ENCODE data around the gene FLRT2. TPM values are rescaled to one million over a fixed set of nuclear protein-coding genes. Genes with fewer than 3 reads are reported as not detected.

The FLRT2 gene
- total and polyA plus RNA-seq, 9 of the 15 experiments (the other 6 are each of a cell fraction or from before 2014, with no cell fraction given): 0.02 TPM; not detected in 8

DNA sequence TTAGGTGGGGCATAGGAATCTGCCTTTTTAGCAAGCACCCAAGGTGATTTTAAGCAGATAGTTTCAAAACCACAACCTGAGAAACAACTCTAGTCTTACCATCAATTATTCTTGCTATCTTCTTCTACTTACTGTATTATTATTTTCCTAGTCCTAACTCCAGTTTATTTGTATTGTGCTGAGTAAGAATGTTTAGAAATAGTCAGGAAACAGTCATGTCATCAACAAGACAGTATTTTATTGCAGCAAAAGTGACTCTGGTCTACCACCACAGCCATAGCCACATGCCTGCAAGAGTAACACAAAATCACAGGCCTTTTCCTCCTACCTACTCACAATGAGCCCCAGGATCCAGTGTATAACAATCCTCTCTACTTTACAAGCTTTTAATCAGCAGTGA is 46.3 kb upstream of the FLRT2 start:
- no peaks in the 10 kb centered on the region for H3K36me3 ChIP-seq (ENCODE audit: control insufficient read depth, insufficient read depth, low read length)
- H3K9me1 ChIP-seq (ENCODE audit: control insufficient read depth, insufficient read depth, low read length): no peaks in the 10 kb centered on the region
- TF ChIP-seq, protein P1, sequence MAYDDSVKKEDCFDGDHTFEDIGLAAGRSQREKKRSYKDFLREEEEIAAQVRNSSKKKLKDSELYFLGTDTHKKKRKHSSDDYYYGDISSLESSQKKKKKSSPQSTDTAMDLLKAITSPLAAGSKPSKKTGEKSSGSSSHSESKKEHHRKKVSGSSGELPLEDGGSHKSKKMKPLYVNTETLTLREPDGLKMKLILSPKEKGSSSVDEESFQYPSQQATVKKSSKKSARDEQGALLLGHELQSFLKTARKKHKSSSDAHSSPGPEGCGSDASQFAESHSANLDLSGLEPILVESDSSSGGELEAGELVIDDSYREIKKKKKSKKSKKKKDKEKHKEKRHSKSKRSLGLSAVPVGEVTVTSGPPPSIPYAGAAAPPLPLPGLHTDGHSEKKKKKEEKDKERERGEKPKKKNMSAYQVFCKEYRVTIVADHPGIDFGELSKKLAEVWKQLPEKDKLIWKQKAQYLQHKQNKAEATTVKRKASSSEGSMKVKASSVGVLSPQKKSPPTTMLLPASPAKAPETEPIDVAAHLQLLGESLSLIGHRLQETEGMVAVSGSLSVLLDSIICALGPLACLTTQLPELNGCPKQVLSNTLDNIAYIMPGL (CRISPR knock-in tag; IDR thresholded peaks at IDR 0.05): no peak
- TF ChIP-seq MIER1 (IDR thresholded peaks at IDR 0.05; ENCODE audit: low read depth): no peak
- H2AFZ ChIP-seq (ENCODE audit: low read depth, low read length): no peak overlapping the region
- FAIRE-seq (no peak), ATAC-seq (no peak), DNase-seq (ENCODE audit: extremely low read depth in 1 of 4, low spot score in 3 of 4) (no peak)
- BruUV-seq (replicated peaks): no TSS peak
- H4K20me1 ChIP-seq (replicated peaks; ENCODE audit: control insufficient read depth, insufficient read depth, low read length): no peaks in the 10 kb centered on the region
- no peaks in the 10 kb centered on the region for H3K79me2 ChIP-seq (ENCODE audit: control insufficient read depth, insufficient read depth, low read length)
- no peaks in the 10 kb centered on the region for H3K27me3 ChIP-seq (ENCODE audit: control insufficient read depth in 2 of 2, insufficient read depth in 2 of 2, low read length in 2 of 2)
- H3K9ac ChIP-seq (ENCODE audit: insufficient read depth in 1 of 2, low read depth in 2 of 2, low read length in 2 of 2): no peak overlapping the region
- intact Hi-C loops (cut with micrococcal nuclease): no loop called here
- POLR2A ChIA-PET: no interaction called here
- CTCF ChIA-PET (ENCODE audit: low intra/inter-chr PET ratio): no interaction called here
- in situ Hi-C loops (cut with MboI): no loop called here
- H3K27ac ChIP-seq (ENCODE audit: extremely low read depth, low read depth, low read length): no peak overlapping the region
- H3K9me3 ChIP-seq (replicated peaks; ENCODE audit: control insufficient read depth, insufficient read depth, low read depth, low read length): no peaks in the 10 kb centered on the region
- no peak overlapping the region for H3K4me3 ChIP-seq
- H3K4me2 ChIP-seq (ENCODE audit: insufficient read depth, low read length): no peak overlapping the region
- H3K4me1 ChIP-seq (replicated peaks in 1 of 2; ENCODE audit: control insufficient read depth in 2 of 2, insufficient read depth in 2 of 2, low read length in 2 of 2): no peaks in the 10 kb centered on the region

DNA sequence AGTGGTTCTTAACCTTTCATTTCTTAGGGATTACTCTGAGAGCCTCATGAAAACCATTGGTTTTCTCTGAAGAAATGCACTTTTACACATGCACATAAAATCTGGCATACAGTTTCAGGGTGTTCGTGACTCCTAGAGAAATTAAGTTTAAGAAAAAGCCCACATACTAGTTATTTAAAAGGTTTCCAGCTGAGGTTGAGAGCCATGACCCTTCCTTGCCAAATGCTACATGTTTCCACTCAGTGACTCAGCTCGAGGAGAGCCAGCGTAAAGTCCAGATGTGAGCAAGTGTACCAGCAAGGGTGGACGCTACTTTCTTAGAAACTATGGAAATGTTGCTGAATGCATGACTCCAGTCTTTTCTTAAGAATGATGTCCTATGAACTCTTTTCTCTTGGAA is 42.7 kb upstream of the FLRT2 start:
- intact Hi-C loops (cut with micrococcal nuclease): no loop called here
- Histone ChIP-seq H4K20me1 (replicated peaks; ENCODE audit: control insufficient read depth, insufficient read depth, low read length) (no peaks in the 10 kb centered on the region), H3K4me3 (no peak overlapping the region), H3K27ac (ENCODE audit: extremely low read depth, low read depth, low read length) (no peak overlapping the region), H3K9ac (ENCODE audit: insufficient read depth in 1 of 2, low read depth in 2 of 2, low read length in 2 of 2) (no peak overlapping the region), H3K4me2 (ENCODE audit: insufficient read depth, low read length) (no peak overlapping the region), H3K27me3 (ENCODE audit: control insufficient read depth in 2 of 2, insufficient read depth in 2 of 2, low read length in 2 of 2) (no peaks in the 10 kb centered on the region), H2AFZ (ENCODE audit: low read depth, low read length) (no peak overlapping the region), H3K4me1 (replicated peaks in 1 of 2; ENCODE audit: control insufficient read depth in 2 of 2, insufficient read depth in 2 of 2, low read length in 2 of 2) (no peaks in the 10 kb centered on the region), H3K79me2 (ENCODE audit: control insufficient read depth, insufficient read depth, low read length) (no peaks in the 10 kb centered on the region), H3K9me3 (replicated peaks; ENCODE audit: control insufficient read depth, insufficient read depth, low read depth, low read length) (no peaks in the 10 kb centered on the region), H3K36me3 (ENCODE audit: control insufficient read depth, insufficient read depth, low read length) (no peaks in the 10 kb centered on the region), H3K9me1 (ENCODE audit: control insufficient read depth, insufficient read depth, low read length) (no peaks in the 10 kb centered on the region)
- POLR2A ChIA-PET: no interaction called here
- CTCF ChIA-PET (ENCODE audit: low intra/inter-chr PET ratio): no interaction called here
- WGBS (ENCODE audit: insufficient coverage, low coverage, missing lambda C conversion rate): 4% methylated on average over 4 of the region's 4 CpGs
- ATAC-seq (no peak), DNase-seq (ENCODE audit: extremely low read depth in 1 of 4, low spot score in 3 of 4) (no peak), FAIRE-seq (no peak)
- in situ Hi-C loops (cut with MboI): no loop called here
- TF ChIP-seq, protein P2, sequence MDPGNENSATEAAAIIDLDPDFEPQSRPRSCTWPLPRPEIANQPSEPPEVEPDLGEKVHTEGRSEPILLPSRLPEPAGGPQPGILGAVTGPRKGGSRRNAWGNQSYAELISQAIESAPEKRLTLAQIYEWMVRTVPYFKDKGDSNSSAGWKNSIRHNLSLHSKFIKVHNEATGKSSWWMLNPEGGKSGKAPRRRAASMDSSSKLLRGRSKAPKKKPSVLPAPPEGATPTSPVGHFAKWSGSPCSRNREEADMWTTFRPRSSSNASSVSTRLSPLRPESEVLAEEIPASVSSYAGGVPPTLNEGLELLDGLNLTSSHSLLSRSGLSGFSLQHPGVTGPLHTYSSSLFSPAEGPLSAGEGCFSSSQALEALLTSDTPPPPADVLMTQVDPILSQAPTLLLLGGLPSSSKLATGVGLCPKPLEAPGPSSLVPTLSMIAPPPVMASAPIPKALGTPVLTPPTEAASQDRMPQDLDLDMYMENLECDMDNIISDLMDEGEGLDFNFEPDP (CRISPR knock-in tag; IDR thresholded peaks at IDR 0.05): no peak
- TF ChIP-seq NCOA1 (IDR thresholded peaks at IDR 0.05; ENCODE audit: low read depth): no peak
- no peak for TF ChIP-seq ELF1 (tag; IDR thresholded peaks at IDR 0.05)
- no peak for TF ChIP-seq SP1 (CRISPR knock-in tag; IDR thresholded peaks at IDR 0.05)
- no peak for TF ChIP-seq KAT8 (IDR thresholded peaks at IDR 0.05; ENCODE audit: low read depth)
- no peak for TF ChIP-seq FOXJ2 (tag; IDR thresholded peaks at IDR 0.05)
- BruUV-seq (replicated peaks): no TSS peak

All from K562 (cell line).